Muscle of arm (tissue), 12 donors: Measurements from ENCODE around the gene LIN7A. TPM values are rescaled to one million over a fixed set of nuclear protein-coding genes. Genes with fewer than 3 reads are reported as not detected.

Experiments used
- DNase-seq: peaks from one replicate; pipeline ENCODE4 v3.0.0-alpha.2; 2013
- polyA plus RNA-seq, 12 donors: library from polyadenylated mRNA; unstranded; fragments of 120-200 nt; gene quantifications; one replicate each; pipeline ENCODE4 v1.2.1, GENCODE V29; 2013; ENCODE audit not compliant: insufficient read length in 12 of 12

Gene LIN7A
- polyA plus RNA-seq, 12 donors = 2.3 to 9.1 (median 3.3) TPM; not detected in 1

GRCh38 chr12:80756875-80757274 lies 180.9 kb downstream of the LIN7A start:
- no peak for DNase-seq

GRCh38 chr12:80754274-80754673 lies 183.5 kb downstream of the LIN7A start:
- DNase-seq = no peak

- DNase-seq = no peak
These were observed 185.3 kb downstream of the LIN7A start for GRCh38 chr12:80752464-80752863.

GRCh38 chr12:80749456-80749855 lies 188.3 kb downstream of the LIN7A start:
- DNase-seq = peak; percentile 10

GRCh38 chr12:80747800-80748199 lies 189.9 kb downstream of the LIN7A start:
- DNase-seq = no peak

- DNase-seq = peak; percentile 14
These were observed 191.8 kb downstream of the LIN7A start for GRCh38 chr12:80745851-80746505.

Other genes with a start within 250 kb of the LIN7A start
- gene MYF6, start 230.3 kb downstream of the LIN7A start, polyA plus RNA-seq = 100 to 1,000 TPM in 5 of 12 donors, 10 to 100 TPM in 6, not detected in 1; 39.5 to 122 (median 87.7) TPM
- gene MYF5, start 221.0 kb downstream of the LIN7A start, polyA plus RNA-seq = 10 to 100 TPM in 11 of 12 donors, not detected in 1; 16.0 to 49.8 (median 32.1) TPM
- 10 to 100 TPM in 2 of 12 donors, 1 to 10 TPM in 9, not detected in 1; 4.9 to 11.3 (median 8.6) TPM for gene ACSS3, start 140.1 kb upstream of the LIN7A start, polyA plus RNA-seq